HepG2 (cell line): ENCODE results near the gene CBX5. TPM values are rescaled to one million over a fixed set of nuclear protein-coding genes. Genes with fewer than 3 reads are reported as not detected.

ENCODE experiments used
- BCL6 ChIP-seq: IDR thresholded peaks from 2 replicates; pipeline ENCODE4 v1.6.1; 2016; ENCODE audit warnings: missing genetic modification reagents, missing compliant biosample characterization
- ELF4 ChIP-seq: sonication (generic); formaldehyde crosslinking; IDR thresholded peaks from 2 replicates; pipeline ENCODE4 v1.5.0; 2020; ENCODE audit warnings: missing genetic modification reagents, mild to moderate bottlenecking, moderate library complexity, borderline replicate concordance
- FOXO1 ChIP-seq: sonication (generic); formaldehyde crosslinking; IDR thresholded peaks from 2 replicates; pipeline ENCODE4 v1.4.0; 2020; ENCODE audit warnings: missing genetic modification reagents
- GATAD2A ChIP-seq: IDR thresholded peaks from 2 replicates; pipeline ENCODE4 v1.6.1; 2016
- HDAC1 ChIP-seq: sonication (generic); formaldehyde crosslinking; IDR thresholded peaks from 2 replicates; pipeline ENCODE4 v1.5.1; 2020; ENCODE audit warnings: mild to moderate bottlenecking, missing genetic modification reagents
- HMG20A ChIP-seq: IDR thresholded peaks from 2 replicates; pipeline ENCODE4 v1.6.1; 2016; ENCODE audit warnings: borderline replicate concordance
- KDM2A ChIP-seq: sonication (generic); formaldehyde crosslinking; IDR thresholded peaks from 2 replicates; pipeline ENCODE4 v1.4.0; 2020; ENCODE audit warnings: low read depth, missing genetic modification reagents, borderline replicate concordance
- MAZ ChIP-seq, 2 experiments: sonication (generic) in 1 of 2; formaldehyde crosslinking in 1 of 2; IDR thresholded peaks; 2 replicates each; pipeline versions ENCODE4 v1.5.0 to v1.6.1; 2012 to 2020; ENCODE audit warnings: low read depth in 2 of 2, mild to moderate bottlenecking in 2 of 2, borderline replicate concordance in 1 of 2, improper control_type of control experiment in 1 of 2, low read length in 1 of 2, missing genetic modification reagents in 1 of 2, moderate library complexity in 1 of 2
- MED1 ChIP-seq: sonication (generic); formaldehyde crosslinking; IDR thresholded peaks from 2 replicates; pipeline ENCODE4 v1.4.0; 2020; ENCODE audit warnings: missing genetic modification reagents
- NFE2L1 ChIP-seq: sonication (generic); formaldehyde crosslinking; IDR thresholded peaks from 2 replicates; pipeline ENCODE4 v1.4.0; 2020; ENCODE audit warnings: missing genetic modification reagents, mild to moderate bottlenecking, borderline replicate concordance
- NFYC ChIP-seq: IDR thresholded peaks from 2 replicates; pipeline ENCODE4 v1.6.1; 2016; ENCODE audit warnings: missing genetic modification reagents, missing compliant biosample characterization
- SALL2 ChIP-seq: sonication (generic); formaldehyde crosslinking; IDR thresholded peaks from 2 replicates; pipeline ENCODE4 v1.8.1; 2023; ENCODE audit warnings: mild to moderate bottlenecking, missing genetic modification reagents, inconsistent platforms
- SMC3 ChIP-seq: IDR thresholded peaks from 2 replicates; pipeline ENCODE4 v1.6.1; 2011; ENCODE audit warnings: low read length, improper control_type of control experiment
- SOX6 ChIP-seq, 2 experiments: fragments of 450-650 bp in 1 of 2; sonication (generic) in 1 of 2; formaldehyde crosslinking in 1 of 2; IDR thresholded peaks; 2 replicates each; pipeline versions ENCODE4 v1.4.0 to v1.6.1; 2017 to 2020; ENCODE audit warnings: antibody characterized with exemption in 1 of 2, mild to moderate bottlenecking in 1 of 2, missing genetic modification reagents in 1 of 2
- SP4 ChIP-seq: sonication (generic); formaldehyde crosslinking; IDR thresholded peaks from 2 replicates; pipeline ENCODE4 v1.8.1; 2023; ENCODE audit warnings: mild to moderate bottlenecking, missing genetic modification reagents
- SRSF1 ChIP-seq: fragments of 200-400 bp; formaldehyde crosslinking; optimal IDR thresholded peaks from 2 replicates; pipeline ENCODE3; 2017; ENCODE audit warnings: mild to moderate bottlenecking, low read depth, low read length, moderate library complexity
- TSC22D2 ChIP-seq: sonication (generic); formaldehyde crosslinking; IDR thresholded peaks from 2 replicates; pipeline ENCODE4 v1.5.1; 2020; ENCODE audit warnings: missing genetic modification reagents, mild to moderate bottlenecking, borderline replicate concordance
- ZFP1 ChIP-seq: IDR thresholded peaks from 2 replicates; pipeline ENCODE4 v1.6.1; 2016
- ZNF225 ChIP-seq: sonication (generic); formaldehyde crosslinking; IDR thresholded peaks from 2 replicates; pipeline ENCODE4 v1.4.0; 2020; ENCODE audit warnings: mild to moderate bottlenecking, missing genetic modification reagents
- ZNF749 ChIP-seq: sonication (generic); formaldehyde crosslinking; IDR thresholded peaks from 2 replicates; pipeline ENCODE4 v1.8.0; 2022; ENCODE audit warnings: mild to moderate bottlenecking, missing genetic modification reagents, moderate library complexity, borderline replicate concordance
- polyA plus RNA-seq, 8 experiments: library from polyadenylated mRNA; depleted of rRNA in 3 of 8; stranded (reverse) in 7 of 8; unstranded in 1 of 8; fragments of >200 nt; fragmentation: Illumina TruSeq in 4 of 8; extraction: Trizol in 4 of 8; gene quantifications; 2 replicates each; pipeline versions ENCODE4 v1.2.1 to v1.2.3, GENCODE V29; 2011 to 2016; ENCODE audit warnings: low read depth in 4 of 8, missing spikeins in 1 of 8, mixed read lengths in 1 of 8; ENCODE audit not compliant: insufficient read depth in 1 of 8
- total RNA-seq, 5 experiments: library from RNA; depleted of rRNA; stranded (reverse); fragments of >200 nt; fragmentation: Illumina TruSeq; extraction: Trizol; gene quantifications; 2 replicates each; pipeline ENCODE4 v1.2.3, GENCODE V29; 2016; ENCODE audit warnings: low read depth in 1 of 5
- TF ChIP-seq, protein P1 (sequence below): sonication (generic); formaldehyde crosslinking; conservative IDR thresholded peaks from 2 replicates; pipeline ENCODE4 v1.8.0; 2022; ENCODE audit warnings: mild to moderate bottlenecking, moderate library complexity, missing genetic modification reagents
- TF ChIP-seq, protein P2 (sequence below): sonication (generic); formaldehyde crosslinking; IDR thresholded peaks from 2 replicates; pipeline ENCODE4 v1.4.0; 2020; ENCODE audit warnings: missing genetic modification reagents
- TF ChIP-seq, protein P3 (sequence below): sonication (generic); formaldehyde crosslinking; IDR thresholded peaks from 2 replicates; pipeline ENCODE4 v1.8.1; 2023; ENCODE audit warnings: mild to moderate bottlenecking, missing genetic modification reagents
- TF ChIP-seq, protein P4 (sequence below), 2 experiments: sonication (generic) in 1 of 2; formaldehyde crosslinking in 1 of 2; IDR thresholded peaks; 2 replicates each; pipeline versions ENCODE4 v1.4.0 to v1.6.1; 2018 to 2020; ENCODE audit warnings: missing genetic modification reagents in 2 of 2, borderline replicate concordance in 1 of 2, low read depth in 1 of 2, mild to moderate bottlenecking in 1 of 2, missing biosample characterization in 1 of 2

Gene CBX5
- total and polyA plus RNA-seq, 2 of the 13 experiments (the other 11 are each of a cell fraction or from before 2014, with no cell fraction given): 16.0 to 22.2 TPM

DNA sequence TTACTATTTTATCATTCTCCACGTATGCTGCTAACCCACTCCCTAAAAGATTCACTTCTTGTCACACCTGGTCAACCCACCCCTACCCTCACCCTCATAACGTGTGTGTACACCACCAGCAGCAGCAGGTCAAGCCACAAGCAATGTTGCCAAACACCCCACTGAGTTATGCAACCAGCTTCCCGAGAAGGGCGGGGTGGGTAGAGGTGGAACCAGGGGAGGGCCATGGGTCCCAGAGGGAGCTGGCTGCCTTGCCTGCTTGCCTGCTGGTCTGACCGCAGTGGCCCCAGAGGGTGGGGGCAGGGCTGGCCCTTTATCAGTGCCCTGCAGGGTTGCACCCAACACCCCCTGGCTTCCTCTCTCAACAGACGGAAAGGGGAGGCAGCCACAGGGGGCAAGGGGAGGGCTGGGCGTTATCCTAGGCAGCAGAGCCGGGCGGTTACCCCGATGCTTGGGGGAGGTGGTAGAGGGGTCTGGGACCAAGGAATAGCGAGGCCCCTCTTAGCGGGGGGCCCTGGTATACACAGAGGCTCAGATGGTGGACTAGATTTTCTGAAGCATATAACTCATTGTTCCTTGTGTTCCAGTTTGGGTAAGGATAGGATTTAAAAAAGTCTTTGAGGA, 24.4 kb upstream of the CBX5 start (continued):
- TF ChIP-seq KDM2A (CRISPR knock-in tag) (peak; percentile 66), MED1 (CRISPR knock-in tag) (peak; percentile 43; the same call in 1 of the 2 replicates), GATAD2A (CRISPR knock-in tag) (peak; percentile 88), NFYC (CRISPR knock-in tag) (0 out of 2 replicates have a peak, but pooled peaks have one; percentile 23), ZFP1 (CRISPR knock-in tag) (peak; percentile 66; the same call in 1 of the 2 replicates), NFE2L1 (CRISPR knock-in tag) (no peak), SOX6 (IDR thresholded peaks at IDR 0.05) (no peak), SOX6 (CRISPR knock-in tag; IDR thresholded peaks at IDR 0.05) (peak; percentile 71), SP4 (peak; percentile 28; the same call in 1 of the 2 replicates), ZNF749 (CRISPR knock-in tag) (no peak), HMG20A (CRISPR knock-in tag) (peak; percentile 47; the same call in 1 of the 2 replicates), SALL2 (peak; percentile 61; the same call in 1 of the 2 replicates), MAZ (IDR thresholded peaks at IDR 0.05; ENCODE audit: borderline replicate concordance, low read depth, low read length) (peak; percentile 82), MAZ (CRISPR knock-in tag; IDR thresholded peaks at IDR 0.05; ENCODE audit: low read depth) (peak; percentile 68), TSC22D2 (CRISPR knock-in tag) (peak; percentile 60; the same call in 1 of the 2 replicates), BCL6 (peak; percentile 84), HDAC1 (CRISPR knock-in tag) (peak; percentile 63), ZNF225 (CRISPR knock-in tag) (0 out of 2 replicates have a peak, but pooled peaks have one; percentile 70), FOXO1 (CRISPR knock-in tag) (peak; percentile 74; the same call in 1 of the 2 replicates), SRSF1 (peak; percentile 72), ELF4 (CRISPR knock-in tag) (no peak), SMC3 (no peak; the same call in 1 of the 2 replicates)
- TF ChIP-seq, protein P1, sequence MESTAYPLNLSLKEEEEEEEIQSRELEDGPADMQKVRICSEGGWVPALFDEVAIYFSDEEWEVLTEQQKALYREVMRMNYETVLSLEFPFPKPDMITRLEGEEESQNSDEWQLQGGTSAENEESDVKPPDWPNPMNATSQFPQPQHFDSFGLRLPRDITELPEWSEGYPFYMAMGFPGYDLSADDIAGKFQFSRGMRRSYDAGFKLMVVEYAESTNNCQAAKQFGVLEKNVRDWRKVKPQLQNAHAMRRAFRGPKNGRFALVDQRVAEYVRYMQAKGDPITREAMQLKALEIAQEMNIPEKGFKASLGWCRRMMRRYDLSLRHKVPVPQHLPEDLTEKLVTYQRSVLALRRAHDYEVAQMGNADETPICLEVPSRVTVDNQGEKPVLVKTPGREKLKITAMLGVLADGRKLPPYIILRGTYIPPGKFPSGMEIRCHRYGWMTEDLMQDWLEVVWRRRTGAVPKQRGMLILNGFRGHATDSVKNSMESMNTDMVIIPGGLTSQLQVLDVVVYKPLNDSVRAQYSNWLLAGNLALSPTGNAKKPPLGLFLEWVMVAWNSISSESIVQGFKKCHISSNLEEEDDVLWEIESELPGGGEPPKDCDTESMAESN (CRISPR knock-in tag): peak; percentile 79
- TF ChIP-seq, protein P2, sequence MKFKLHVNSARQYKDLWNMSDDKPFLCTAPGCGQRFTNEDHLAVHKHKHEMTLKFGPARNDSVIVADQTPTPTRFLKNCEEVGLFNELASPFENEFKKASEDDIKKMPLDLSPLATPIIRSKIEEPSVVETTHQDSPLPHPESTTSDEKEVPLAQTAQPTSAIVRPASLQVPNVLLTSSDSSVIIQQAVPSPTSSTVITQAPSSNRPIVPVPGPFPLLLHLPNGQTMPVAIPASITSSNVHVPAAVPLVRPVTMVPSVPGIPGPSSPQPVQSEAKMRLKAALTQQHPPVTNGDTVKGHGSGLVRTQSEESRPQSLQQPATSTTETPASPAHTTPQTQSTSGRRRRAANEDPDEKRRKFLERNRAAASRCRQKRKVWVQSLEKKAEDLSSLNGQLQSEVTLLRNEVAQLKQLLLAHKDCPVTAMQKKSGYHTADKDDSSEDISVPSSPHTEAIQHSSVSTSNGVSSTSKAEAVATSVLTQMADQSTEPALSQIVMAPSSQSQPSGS (CRISPR knock-in tag): peak; percentile 48; the same call in 1 of the 2 replicates
- TF ChIP-seq, protein P3, sequence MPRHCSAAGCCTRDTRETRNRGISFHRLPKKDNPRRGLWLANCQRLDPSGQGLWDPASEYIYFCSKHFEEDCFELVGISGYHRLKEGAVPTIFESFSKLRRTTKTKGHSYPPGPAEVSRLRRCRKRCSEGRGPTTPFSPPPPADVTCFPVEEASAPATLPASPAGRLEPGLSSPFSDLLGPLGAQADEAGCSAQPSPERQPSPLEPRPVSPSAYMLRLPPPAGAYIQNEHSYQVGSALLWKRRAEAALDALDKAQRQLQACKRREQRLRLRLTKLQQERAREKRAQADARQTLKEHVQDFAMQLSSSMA: no peak
- TF ChIP-seq, protein P4, sequence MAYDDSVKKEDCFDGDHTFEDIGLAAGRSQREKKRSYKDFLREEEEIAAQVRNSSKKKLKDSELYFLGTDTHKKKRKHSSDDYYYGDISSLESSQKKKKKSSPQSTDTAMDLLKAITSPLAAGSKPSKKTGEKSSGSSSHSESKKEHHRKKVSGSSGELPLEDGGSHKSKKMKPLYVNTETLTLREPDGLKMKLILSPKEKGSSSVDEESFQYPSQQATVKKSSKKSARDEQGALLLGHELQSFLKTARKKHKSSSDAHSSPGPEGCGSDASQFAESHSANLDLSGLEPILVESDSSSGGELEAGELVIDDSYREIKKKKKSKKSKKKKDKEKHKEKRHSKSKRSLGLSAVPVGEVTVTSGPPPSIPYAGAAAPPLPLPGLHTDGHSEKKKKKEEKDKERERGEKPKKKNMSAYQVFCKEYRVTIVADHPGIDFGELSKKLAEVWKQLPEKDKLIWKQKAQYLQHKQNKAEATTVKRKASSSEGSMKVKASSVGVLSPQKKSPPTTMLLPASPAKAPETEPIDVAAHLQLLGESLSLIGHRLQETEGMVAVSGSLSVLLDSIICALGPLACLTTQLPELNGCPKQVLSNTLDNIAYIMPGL (CRISPR knock-in tag; IDR thresholded peaks at IDR 0.05; ENCODE audit: borderline replicate concordance in 1 of 2, low read depth in 1 of 2): peak in 1 of 2 experiments; percentile 34; a peak in 1 of 4 replicates
